HG03460 (cell line): ENCODE data around the gene PRCD.
A peak's percentile ranks its signal among the peaks of the same experiment; 100 is the strongest.

Source experiments
- ATAC-seq: cut with Tn5 transposase; IDR thresholded peaks from one replicate; pipeline ENCODE4 v1.9.1; 2021; ENCODE audit not compliant: unreplicated experiment

The PRCD gene, protein sequence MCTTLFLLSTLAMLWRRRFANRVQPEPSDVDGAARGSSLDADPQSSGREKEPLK

DNA sequence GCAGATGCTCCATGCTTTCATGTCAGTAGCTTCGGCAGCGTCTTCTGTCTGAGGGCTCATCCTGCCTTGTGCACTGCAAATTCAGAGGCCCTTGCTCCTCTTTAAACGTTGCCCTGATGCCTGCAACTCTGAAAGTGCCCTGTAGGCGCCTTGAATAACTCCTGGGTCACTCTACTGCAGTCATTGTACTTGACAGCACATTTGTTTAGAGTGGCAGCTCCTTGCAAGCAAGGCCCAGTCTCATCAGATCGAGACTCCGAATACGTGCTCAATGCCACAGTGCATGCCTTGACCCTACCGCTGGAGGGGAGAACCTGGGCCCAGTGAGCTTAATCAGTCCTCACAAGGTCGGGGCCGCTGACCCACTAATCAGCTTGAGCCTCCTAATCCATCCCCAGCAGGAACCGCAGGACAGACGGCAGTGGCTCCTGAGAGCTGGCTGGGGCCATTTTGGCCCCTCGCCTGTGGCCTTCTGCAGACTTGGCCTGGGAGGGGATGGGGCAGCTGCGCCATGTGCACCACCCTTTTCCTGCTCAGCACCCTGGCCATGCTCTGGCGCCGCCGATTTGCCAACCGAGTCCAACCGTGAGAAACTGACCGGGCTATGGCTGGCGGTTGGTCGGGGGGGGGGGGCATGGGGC, at the start of gene PRCD:
Gene PRCD (plus strand): TSS at position 414 of the 641 bp plus-strand sequence. CDS start 98 bp downstream, at position 512.
- no peak for ATAC-seq

DNA sequence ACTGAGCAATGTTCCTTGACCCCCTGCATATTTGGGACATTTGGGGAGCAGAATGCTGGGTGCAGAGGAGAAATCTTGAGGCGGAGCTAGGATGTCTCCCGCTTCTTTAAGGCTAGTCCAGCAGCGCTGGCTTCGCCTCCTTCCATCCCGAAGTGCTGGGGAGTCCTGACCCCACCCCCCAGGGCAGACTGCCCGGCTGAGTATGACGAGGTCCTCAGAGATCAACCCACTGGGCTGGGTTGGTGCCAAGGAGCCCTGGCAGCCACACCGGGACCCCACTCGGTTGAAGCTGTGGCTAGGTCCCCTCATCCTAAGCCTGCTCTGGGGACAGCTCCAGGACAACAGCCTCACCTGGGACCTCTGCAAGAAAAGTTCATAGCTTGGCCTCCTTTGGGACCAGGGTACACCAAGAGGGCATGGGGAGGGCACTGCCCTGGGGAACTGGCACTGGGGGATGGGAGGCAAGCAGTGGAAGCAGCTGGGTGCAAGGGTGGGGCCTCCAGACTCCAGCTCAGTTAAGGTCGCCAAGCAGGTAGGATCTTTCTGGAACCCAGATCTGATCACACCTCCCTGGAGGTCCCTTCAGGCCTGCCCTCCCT, 49.6 kb upstream of the PRCD start:
- ATAC-seq, result no peak

DNA sequence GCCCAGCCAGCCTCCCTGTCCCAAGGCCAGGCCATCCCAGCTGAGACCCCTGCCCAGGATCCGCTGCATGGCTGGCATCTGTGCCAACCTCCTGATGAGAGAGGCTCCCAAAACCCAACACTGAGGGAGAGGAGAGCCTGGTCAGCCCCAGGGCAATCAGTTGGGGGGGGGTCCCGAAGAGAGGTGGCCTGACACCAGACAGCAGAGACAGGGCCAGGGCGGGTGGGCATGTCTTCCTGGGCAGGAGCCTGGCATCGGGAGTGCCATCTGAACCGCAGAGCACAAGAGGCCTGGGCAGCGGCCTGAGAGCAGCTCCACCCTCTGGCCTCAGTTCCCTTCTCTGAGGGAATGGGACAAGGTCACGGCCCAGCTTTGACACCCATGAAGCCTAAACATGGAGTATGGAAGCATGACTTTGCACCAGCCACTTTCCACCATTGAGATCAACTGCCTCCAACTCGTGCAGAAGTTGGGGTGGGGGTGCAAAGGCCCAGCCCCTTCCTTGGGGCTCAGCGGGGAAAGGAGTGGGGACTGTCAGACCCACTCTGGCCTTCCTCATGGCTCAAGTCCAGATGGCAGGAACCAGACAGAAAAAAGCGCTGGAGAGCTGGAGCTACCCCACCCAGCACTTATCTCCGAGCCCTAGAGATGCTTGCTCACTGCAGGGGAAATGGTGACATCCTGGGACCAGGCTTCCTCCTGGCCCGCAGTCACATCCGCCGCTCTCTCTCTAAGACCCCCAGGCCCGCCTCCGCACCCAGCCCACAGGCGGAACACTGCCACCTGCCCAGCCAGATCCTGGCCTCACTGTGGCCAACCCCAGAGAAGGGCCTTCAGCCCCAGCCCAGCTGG, 48.3 kb upstream of the PRCD start:
- peak; percentile 7 for ATAC-seq

GRCh38 chr17:76492123-76492988, 47.5 kb upstream of the PRCD start:
- ATAC-seq, result peak; percentile 36

DNA sequence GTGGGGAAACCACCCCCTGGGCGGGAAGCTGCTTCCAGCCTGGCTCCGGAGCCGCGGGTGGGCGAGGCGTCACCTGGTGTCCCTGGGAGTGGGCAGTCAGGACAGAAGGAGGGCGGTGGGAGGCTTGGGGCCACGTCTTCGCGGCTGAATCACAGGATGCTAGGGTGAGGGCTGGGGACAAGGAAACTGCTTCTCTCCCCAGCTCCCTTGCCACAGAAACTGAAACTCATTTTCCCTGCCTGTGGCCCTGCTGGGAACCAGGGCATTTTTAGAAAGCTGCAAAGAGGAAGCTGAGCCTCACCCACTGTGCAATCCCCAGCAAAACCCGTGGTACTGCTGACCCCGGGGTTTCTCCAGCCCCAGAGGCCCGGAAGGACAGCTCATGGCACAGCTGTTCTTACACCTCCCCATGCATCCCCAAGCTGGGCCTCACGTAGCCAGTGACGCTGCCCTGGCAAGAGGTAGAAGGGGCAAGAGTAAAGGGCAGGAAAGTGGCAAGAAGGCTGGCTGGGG, 46.8 kb upstream of the PRCD start:
- peak; percentile 42 for ATAC-seq

DNA sequence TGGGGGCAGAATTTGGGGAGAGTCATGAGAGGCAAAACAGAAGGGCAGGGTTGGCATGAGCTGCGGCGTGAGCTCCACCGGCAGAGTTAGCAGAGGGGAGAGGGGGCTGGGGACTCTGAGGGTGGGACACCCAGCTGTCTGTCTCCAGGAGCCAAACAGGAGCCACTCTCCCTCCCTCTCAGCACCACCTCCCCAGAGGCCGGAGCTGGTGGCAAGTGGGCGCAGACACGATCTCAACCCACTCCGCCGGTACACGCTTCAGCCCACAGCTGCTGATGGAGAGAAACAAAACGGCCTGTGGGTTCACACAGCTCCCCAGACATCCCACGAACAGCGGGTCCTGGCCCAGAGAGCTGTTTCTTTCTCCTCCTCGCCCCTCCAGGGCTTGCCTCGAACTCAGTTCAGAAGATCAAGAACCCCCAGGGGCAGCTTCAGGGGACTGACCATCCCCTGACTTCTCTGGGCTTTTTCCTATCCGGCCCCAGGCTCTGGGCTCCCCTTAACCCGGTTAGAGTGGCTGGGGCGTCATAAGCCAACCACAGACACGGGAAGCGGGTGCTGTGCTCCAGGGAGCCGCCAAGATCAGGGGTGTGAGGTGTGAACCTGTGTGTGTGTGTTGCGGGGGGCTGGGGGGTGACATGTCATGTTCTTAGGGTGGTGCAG, 46.2 kb upstream of the PRCD start:
- peak; percentile 2 for ATAC-seq

DNA sequence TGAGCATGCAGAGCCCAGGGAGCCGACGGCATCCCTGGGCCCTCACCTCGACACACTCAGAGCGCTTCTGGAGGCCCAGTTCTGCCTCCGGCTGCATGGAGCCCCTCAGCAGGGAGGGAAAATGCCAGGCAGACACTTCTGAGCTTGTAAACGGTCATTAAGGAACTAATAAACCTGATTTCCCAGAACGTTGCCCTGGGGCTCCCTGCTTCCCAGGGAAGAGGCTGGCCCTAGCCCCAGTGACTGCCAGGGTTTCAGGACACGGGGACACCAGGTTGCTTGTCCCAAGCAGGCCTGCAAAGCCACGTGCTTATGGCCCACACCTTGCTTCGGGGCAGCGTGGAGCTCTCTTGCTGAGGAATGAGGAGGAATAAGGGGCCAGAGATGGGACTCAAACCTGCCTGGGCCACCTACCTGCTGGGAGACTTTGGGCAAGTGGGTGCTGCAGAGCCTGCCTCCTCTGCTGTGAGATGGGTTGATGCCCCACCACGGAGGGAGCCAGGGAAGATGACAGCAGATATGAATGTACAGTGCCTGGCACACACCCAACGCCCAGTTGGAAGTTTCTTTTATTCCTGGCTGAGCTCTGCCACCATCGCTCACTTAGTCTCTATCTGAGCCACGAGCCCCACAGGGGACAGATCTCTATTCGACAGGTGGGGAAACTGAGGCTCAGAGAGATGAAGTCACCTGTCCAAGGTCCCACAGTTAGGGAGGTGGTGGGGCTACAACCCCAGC, 44.0 kb upstream of the PRCD start:
- ATAC-seq, result no peak

GRCh38 chr17:76496464-76496863, 43.4 kb upstream of the PRCD start:
- no peak for ATAC-seq

DNA sequence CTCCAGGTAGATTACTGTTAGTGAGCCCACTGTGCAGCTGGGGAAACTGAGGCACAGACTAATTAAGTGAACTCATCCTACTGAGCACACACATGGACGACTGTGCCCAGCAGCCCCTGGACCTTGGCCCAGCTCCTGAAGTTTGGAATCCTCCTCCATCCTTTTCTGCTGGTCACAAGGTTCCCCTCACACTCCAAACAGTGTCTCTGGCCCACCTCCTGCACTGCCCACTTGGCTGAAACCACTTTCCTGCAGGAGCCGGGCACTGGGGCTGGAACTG, 42.2 kb upstream of the PRCD start:
- no peak for ATAC-seq

GRCh38 chr17:76497979-76498875, 41.6 kb upstream of the PRCD start:
- no peak for ATAC-seq

DNA sequence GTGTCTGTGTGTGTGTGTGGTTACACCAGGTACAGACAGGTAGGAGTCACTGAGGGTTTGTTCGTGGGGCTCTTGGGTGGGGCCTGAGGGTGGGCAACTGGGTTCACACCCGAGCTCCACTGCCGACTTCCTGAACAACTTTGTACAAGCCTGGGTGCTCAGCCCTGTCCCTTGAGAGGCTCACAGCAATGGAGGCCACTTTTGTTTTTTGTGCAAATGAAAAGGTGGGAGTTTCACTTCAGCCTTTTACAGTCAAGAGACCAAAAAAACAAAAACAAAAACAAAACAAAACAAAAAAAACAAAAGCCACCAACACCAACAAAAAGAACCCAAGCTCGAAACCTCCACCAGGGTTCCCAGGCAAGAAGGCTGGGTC, 41.0 kb upstream of the PRCD start:
- no peak for ATAC-seq

- ATAC-seq, result no peak
These were observed 40.6 kb upstream of the PRCD start for GRCh38 chr17:76499267-76499667.

GRCh38 chr17:76500074-76500746, 39.6 kb upstream of the PRCD start:
- ATAC-seq, result no peak

DNA sequence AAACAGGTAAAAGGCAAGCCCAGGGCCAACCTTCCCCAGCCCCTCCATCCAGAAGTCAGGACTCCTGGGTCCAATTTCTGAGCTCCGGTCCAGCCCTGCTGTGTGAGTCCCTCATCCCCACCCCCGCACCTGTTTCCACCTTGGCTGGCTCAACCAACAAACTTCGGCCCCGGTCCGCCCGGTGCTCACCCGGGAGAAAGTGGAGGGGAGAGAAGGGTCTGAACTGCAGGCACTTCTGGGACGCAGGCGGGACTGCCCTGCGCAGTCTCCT, 39.2 kb upstream of the PRCD start:
- ATAC-seq, result peak; percentile 10

DNA sequence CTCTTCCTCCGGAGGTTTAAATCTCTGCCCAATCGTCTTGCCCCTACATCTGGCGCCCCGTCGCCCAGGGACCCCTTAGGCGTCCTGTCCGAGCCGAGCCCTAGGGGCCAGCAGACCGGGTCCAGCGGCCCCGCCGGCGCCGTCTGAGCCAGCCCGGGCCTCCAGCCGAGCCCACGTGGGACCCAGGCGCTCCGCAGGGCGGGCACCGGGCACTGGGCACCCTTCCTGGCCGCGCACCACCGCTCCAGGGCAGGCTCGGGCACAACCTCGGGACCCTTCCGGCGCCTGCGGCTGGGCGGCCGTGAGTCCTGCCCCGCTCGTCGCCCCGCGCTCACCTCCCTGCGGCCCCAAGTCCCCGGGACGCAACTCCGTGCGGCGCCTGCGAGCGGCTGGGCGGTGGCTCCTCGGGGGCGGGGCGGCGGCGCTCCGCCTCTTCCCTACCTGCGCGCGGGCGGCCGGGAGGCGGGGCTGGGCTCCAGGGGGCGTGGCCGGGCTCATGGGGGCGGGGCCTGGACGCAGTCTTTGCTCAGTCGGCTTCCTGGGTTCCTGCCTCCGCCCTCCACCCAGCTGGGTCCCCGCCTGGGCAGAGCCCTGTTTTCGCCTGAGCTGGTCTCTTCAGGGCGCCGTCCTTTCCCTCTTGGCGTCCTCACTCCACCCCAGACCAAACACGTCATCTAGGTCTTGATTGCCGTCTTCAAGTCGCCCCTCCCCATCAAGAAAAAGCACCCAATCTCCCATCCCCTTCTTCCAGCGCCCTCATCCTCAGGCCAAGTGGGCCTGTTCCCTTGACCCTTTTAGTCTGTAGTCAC, 38.6 kb upstream of the PRCD start, which contains the start of gene RHBDF2:
Gene RHBDF2 (minus strand): TSS at position 406 of the 809 bp plus-strand sequence. CDS start 19,899 bp downstream, outside the sequence.
- peak; percentile 65 for ATAC-seq

GRCh38 chr17:76501827-76502307, 38.0 kb upstream of the PRCD start:
- no peak for ATAC-seq
